Stimulated activated memory B cell treated with anti-CD40 and anti-IgM and Interleukin-4, amounts not matched to agents 10 μg/mL and 1 μg/mL and 100 μg/mL, for 72 hours (primary cell): ENCODE results near the gene PHLDA1.
A peak's percentile ranks its signal among the peaks of the same experiment; 100 is the strongest.
"Not testable (repeated sequence)": the region's sequence is repeated elsewhere in the genome, so short reads cannot be mapped to it uniquely, and the experiment has no call there.

Source experiments
- ATAC-seq: fragments of 150-1000 bp; cut with Tn5 transposase; 2 replicates; pipeline ENCODE4 v1.10.0; 2021
- H3K27ac Mint-ChIP-seq: one replicate; pipeline ENCODE4 v1.8.0; 2022; ENCODE audit warnings: mild to moderate bottlenecking, mixed read lengths
- H3K27me3 Mint-ChIP-seq: one replicate; pipeline ENCODE4 v1.8.0; 2022; ENCODE audit warnings: mixed read lengths
- H3K36me3 Mint-ChIP-seq: one replicate; pipeline ENCODE4 v1.8.0; 2022; ENCODE audit warnings: mixed read lengths
- H3K4me1 Mint-ChIP-seq: one replicate; pipeline ENCODE4 v1.8.0; 2022; ENCODE audit warnings: mixed read lengths
- H3K4me3 Mint-ChIP-seq: one replicate; pipeline ENCODE4 v1.8.0; 2022; ENCODE audit warnings: mild to moderate bottlenecking, moderate library complexity, mixed read lengths
- H3K9me3 Mint-ChIP-seq: one replicate; pipeline ENCODE4 v1.8.0; 2022; ENCODE audit warnings: mixed read lengths

The PHLDA1 gene

DNA sequence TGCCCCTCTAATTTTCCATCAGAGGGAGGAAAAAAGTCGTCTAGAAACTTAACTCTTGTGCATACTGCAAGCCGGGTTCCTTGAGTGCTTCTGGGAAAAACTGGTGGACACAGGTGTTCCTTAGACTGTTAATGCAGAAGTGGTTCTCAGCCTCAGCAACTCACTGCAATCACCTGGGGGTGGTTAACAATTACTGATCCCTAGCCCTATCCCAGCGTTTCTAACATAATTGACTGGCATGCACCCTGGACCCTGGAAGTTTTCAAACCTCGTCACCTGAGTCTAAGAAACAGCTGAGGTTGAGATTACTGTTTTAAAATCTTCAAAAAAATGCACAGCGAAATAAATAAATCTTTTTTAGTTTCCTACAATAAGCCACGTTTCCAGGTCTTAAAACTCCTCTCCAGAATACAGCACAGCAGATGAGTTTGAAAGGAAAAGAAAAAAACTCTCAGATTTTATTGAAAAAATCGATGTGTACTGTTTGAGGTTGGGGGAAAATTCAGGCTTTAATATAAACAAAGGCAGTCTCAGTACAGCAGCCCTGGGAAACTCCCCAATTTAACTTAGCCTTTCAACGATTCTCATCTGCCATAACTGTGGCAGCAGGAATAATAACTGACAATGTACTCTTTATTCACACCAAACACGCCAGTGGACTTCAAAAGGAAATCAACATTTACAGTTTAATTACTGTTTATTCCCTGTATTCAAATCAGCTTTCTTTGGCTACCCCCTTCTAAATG lies 45.4 kb downstream of the PHLDA1 start:
- Mint-ChIP-seq H3K27me3 (peaks cover 29% of the 10 kb centered on the region), H3K9me3 (peaks cover 11% of the 10 kb centered on the region), H3K4me1 (peaks cover 13% of the 10 kb centered on the region), H3K27ac (no peak overlapping the region), H3K36me3 (peaks cover 12% of the 10 kb centered on the region), H3K4me3 (no peak overlapping the region)
- no peak for ATAC-seq

DNA sequence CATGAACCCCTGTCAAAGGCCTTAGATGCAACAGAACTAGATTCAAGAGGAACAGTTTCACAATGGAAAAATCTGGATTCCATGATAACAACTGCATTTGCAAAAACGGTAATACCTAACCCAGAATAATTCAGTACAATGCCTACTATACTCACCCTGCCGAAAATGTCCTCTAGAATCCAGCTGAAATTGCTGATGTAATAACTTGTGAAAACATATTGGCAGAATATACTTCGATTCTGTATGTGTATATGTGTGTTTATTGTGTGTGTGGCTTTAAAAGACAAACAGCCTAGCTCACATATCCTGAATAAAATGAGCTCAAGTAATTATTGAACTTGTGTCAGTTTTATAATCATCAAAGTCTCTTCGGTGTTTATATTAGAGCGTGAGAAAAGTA lies 46.0 kb downstream of the PHLDA1 start:
- Mint-ChIP-seq H3K36me3 (peaks cover 12% of the 10 kb centered on the region), H3K27ac (no peak overlapping the region), H3K4me1 (peaks cover 13% of the 10 kb centered on the region), H3K4me3 (no peak overlapping the region), H3K27me3 (peaks cover 27% of the 10 kb centered on the region), H3K9me3 (peaks cover 11% of the 10 kb centered on the region)
- no peak for ATAC-seq

GRCh38 chr12:75984577-75985182 lies 46.9 kb downstream of the PHLDA1 start:
- Mint-ChIP-seq H3K4me3 (no peak overlapping the region), H3K4me1 (peaks cover 13% of the 10 kb centered on the region), H3K9me3 (peaks cover 11% of the 10 kb centered on the region), H3K36me3 (peaks cover 12% of the 10 kb centered on the region), H3K27me3 (peaks cover 18% of the 10 kb centered on the region), H3K27ac (no peak overlapping the region)
- no peak for ATAC-seq

DNA sequence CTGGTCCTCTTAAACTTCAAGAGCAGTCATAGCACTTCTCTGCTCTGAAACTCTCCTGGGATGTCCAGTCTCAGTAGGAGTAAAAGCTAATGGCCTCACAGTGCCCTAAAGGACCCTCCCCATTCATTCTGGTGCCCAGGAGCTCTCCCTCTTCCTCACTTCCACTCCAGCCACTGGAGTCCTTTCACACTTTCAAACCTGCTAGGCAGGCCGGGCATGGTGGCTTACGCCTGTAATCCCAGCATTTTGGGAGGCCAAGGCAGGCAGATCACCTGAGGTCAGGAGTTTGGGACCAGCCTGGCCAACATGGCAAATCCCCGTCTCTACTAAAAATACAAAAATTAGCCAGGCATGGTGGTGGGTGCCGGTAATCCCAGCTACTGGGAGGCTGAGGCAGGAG lies 47.7 kb downstream of the PHLDA1 start:
- not testable (repeated sequence) for H3K27ac Mint-ChIP-seq, ATAC-seq, H3K4me3 Mint-ChIP-seq, H3K36me3 Mint-ChIP-seq, H3K9me3 Mint-ChIP-seq
- H3K4me1 Mint-ChIP-seq: peaks cover 20% of the 10 kb centered on the region
- peaks cover 10% of the 10 kb centered on the region for H3K27me3 Mint-ChIP-seq

GRCh38 chr12:75982979-75983660 lies 48.5 kb downstream of the PHLDA1 start:
- Mint-ChIP-seq H3K4me1 (peaks cover 27% of the 10 kb centered on the region), H3K36me3 (peaks cover under 1% of the 10 kb centered on the region), H3K9me3 (no peaks in the 10 kb centered on the region), H3K4me3 (no peak overlapping the region), H3K27me3 (peaks cover 3% of the 10 kb centered on the region), H3K27ac (no peak overlapping the region)
- ATAC-seq: no peak

DNA sequence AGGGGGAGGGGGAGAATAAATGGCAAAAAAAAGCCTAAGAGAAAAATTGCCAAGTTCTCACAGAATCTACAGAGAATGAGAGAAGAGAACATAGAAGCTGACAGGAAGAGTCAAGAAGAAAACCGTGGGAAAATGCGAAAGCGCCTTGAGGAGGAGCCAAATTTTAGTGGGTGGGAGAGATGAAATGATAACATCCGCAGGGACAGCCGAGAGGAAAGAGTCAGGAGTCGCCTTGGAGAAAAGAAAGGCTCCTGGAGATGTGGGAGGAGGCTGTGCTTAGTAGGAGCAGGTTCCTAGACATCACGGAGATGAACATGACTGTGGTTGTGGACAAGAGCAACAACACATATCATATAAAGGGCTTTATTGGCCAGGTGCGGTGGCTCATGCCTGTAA lies 49.4 kb downstream of the PHLDA1 start:
- H3K4me3 Mint-ChIP-seq: no peak overlapping the region
- no peak overlapping the region for H3K27ac Mint-ChIP-seq
- H3K36me3 Mint-ChIP-seq: no peaks in the 10 kb centered on the region
- peaks cover 36% of the 10 kb centered on the region for H3K4me1 Mint-ChIP-seq
- ATAC-seq: no peak
- no peaks in the 10 kb centered on the region for H3K27me3 Mint-ChIP-seq
- no peaks in the 10 kb centered on the region for H3K9me3 Mint-ChIP-seq

GRCh38 chr12:75981247-75982168 lies 50.1 kb downstream of the PHLDA1 start:
- Mint-ChIP-seq H3K4me1 (peaks cover 39% of the 10 kb centered on the region), H3K27me3 (no peaks in the 10 kb centered on the region), H3K36me3 (no peaks in the 10 kb centered on the region), H3K4me3 (no peak overlapping the region), H3K9me3 (no peaks in the 10 kb centered on the region), H3K27ac (no peak overlapping the region)
- peak; percentile 42 for ATAC-seq

DNA sequence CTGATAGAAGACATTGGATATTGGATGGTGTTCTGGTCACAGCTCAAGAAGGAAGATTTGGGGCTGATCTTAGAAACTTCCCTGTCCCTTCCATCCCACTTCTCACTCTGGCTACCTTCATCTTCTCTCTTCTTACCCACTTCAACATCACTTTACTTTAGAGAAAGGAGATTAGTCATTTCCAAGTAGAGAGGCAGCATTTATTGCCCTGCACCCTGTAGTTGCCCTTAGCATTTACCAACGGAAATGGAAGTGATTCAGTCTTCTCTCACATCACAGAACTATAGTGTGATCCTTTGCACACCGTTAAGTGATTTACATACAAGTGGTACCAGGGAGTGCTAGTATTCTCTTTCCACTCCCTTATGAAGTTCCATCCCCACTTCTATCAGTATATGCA lies 52.4 kb downstream of the PHLDA1 start:
- peaks cover 44% of the 10 kb centered on the region for H3K4me1 Mint-ChIP-seq
- H3K27ac Mint-ChIP-seq: peak overlapping the region; percentile 81
- no peak overlapping the region for H3K4me3 Mint-ChIP-seq
- ATAC-seq: peak; percentile 57
- no peaks in the 10 kb centered on the region for H3K9me3 Mint-ChIP-seq
- no peaks in the 10 kb centered on the region for H3K27me3 Mint-ChIP-seq
- H3K36me3 Mint-ChIP-seq: no peaks in the 10 kb centered on the region

DNA sequence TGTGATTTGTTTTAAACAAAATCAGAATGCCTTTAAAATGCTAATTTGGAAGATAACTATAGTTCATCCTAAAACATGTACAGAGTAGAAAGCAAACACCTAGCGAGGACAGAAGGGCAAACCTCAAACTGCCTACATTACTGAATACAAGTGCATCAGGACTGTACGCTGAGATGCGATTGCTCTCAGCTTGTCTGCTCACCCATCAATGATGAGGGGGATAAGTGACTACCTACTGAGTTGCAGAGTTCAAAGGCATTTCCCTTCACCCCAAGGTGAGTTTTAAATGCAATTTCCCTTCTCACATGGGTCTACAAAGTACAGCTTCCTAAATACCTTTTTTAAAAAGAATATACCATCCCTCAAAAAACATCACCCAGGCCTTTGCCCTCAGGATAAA lies 52.9 kb downstream of the PHLDA1 start:
- Mint-ChIP-seq H3K4me1 (peaks cover 44% of the 10 kb centered on the region), H3K4me3 (no peak overlapping the region), H3K27ac (peak overlapping the region; percentile 81), H3K27me3 (no peaks in the 10 kb centered on the region), H3K9me3 (no peaks in the 10 kb centered on the region), H3K36me3 (no peaks in the 10 kb centered on the region)
- no peak for ATAC-seq

DNA sequence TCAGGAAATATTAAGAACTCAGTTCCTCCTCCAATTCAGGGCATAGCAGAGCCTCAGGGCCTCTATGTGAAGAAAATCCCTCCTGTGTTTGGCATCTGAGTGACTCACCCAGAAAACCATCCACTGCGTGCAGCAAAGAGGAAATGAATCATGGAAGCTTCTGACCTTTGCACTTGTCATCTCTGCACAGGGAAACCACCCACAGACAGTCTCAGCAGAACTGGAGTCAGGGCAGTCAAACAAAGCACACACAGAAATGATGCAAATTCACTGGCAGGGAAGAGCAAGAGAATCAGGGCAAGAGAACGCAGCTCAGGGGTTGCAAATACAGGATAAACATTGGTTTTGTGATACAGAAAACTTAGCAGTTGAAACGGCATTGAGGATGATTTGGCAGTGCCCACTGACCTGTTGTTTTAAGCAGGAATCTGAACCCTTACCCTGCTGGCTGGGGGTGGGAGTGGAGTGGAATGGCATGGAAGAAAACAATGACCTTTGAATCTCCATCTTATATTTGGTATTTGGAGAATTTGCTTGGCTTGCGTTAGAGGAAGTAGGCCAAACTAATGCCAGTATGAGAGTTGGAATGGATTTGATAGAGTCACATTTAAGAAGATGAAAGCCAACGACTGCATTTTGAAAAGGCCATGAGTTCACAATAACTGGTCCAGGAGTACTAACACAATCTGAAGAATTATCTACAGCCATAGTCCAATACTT lies 53.5 kb downstream of the PHLDA1 start:
- peaks cover 40% of the 10 kb centered on the region for H3K4me1 Mint-ChIP-seq
- H3K27ac Mint-ChIP-seq: peak overlapping the region; percentile 81
- no peaks in the 10 kb centered on the region for H3K27me3 Mint-ChIP-seq
- no peaks in the 10 kb centered on the region for H3K36me3 Mint-ChIP-seq
- ATAC-seq: peak; percentile 96
- no peaks in the 10 kb centered on the region for H3K9me3 Mint-ChIP-seq
- peak overlapping the region; percentile 4 for H3K4me3 Mint-ChIP-seq

DNA sequence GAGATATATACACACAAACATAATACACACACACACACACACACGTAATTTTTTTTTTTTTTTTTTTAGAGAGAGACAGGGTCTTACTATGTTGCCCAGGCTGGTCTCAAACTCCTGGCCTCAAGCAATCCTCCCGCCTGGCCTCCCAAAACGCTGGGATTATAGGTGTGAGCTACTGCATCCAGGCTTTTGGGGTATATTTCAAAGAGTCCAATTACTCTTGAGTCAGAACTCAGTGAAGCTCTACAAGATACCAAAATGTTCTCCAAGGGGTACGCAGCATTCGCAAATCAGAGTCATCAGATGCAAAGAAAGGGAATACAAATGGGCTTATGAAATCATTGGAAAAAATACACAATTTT lies 54.0 kb downstream of the PHLDA1 start:
- H3K9me3 Mint-ChIP-seq: no peaks in the 10 kb centered on the region
- H3K27me3 Mint-ChIP-seq: no peaks in the 10 kb centered on the region
- H3K4me1 Mint-ChIP-seq: peaks cover 39% of the 10 kb centered on the region
- ATAC-seq: peak; percentile 40
- H3K4me3 Mint-ChIP-seq: no peak overlapping the region
- peak overlapping the region; percentile 81 for H3K27ac Mint-ChIP-seq
- no peaks in the 10 kb centered on the region for H3K36me3 Mint-ChIP-seq

GRCh38 chr12:75976913-75977312 lies 54.7 kb downstream of the PHLDA1 start:
- Mint-ChIP-seq H3K4me1 (peaks cover 33% of the 10 kb centered on the region), H3K4me3 (no peak overlapping the region), H3K36me3 (no peaks in the 10 kb centered on the region), H3K27ac (peak overlapping the region; percentile 81), H3K9me3 (no peaks in the 10 kb centered on the region), H3K27me3 (no peaks in the 10 kb centered on the region)
- ATAC-seq: no peak

GRCh38 chr12:75976113-75976512 lies 55.5 kb downstream of the PHLDA1 start:
- Mint-ChIP-seq H3K9me3 (no peaks in the 10 kb centered on the region), H3K36me3 (no peaks in the 10 kb centered on the region), H3K27me3 (no peaks in the 10 kb centered on the region), H3K4me1 (peaks cover 31% of the 10 kb centered on the region), H3K4me3 (no peak overlapping the region), H3K27ac (peak overlapping the region; percentile 81)
- no peak for ATAC-seq

DNA sequence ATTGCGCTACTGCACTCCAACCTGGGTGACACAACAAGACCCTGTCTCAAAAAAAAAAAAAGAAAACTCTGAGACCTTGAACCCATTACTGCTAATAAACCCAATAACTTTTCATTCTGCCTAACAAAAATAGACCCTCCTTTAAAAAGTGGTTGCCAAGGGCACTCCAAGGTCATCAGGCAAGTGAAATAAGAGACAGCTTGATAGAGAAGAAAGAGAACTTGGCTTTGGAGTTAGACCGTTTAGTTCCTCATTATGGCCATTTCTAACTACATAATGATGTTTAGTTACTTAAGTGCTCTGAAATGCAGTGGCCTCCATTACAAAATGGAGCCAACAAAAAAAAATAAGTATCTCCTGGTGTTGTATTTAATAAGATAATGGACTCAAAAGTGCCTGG lies 55.9 kb downstream of the PHLDA1 start:
- H3K9me3 Mint-ChIP-seq: no peaks in the 10 kb centered on the region
- peaks cover 31% of the 10 kb centered on the region for H3K4me1 Mint-ChIP-seq
- H3K4me3 Mint-ChIP-seq: no peak overlapping the region
- ATAC-seq: no peak
- no peaks in the 10 kb centered on the region for H3K27me3 Mint-ChIP-seq
- H3K27ac Mint-ChIP-seq: peak overlapping the region; percentile 81
- no peaks in the 10 kb centered on the region for H3K36me3 Mint-ChIP-seq
